ENCODE data around the gene PEA15. TPM values are rescaled to one million over a fixed set of nuclear protein-coding genes. Genes with fewer than 3 reads are reported as not detected.

The PEA15 gene, protein sequence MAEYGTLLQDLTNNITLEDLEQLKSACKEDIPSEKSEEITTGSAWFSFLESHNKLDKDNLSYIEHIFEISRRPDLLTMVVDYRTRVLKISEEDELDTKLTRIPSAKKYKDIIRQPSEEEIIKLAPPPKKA
- 10 to 100 TPM; 19.6 to 21.6 TPM for total RNA-seq
- total RNA-seq: 16.7 to 37.3 reads per million in 2 donors

DNA sequence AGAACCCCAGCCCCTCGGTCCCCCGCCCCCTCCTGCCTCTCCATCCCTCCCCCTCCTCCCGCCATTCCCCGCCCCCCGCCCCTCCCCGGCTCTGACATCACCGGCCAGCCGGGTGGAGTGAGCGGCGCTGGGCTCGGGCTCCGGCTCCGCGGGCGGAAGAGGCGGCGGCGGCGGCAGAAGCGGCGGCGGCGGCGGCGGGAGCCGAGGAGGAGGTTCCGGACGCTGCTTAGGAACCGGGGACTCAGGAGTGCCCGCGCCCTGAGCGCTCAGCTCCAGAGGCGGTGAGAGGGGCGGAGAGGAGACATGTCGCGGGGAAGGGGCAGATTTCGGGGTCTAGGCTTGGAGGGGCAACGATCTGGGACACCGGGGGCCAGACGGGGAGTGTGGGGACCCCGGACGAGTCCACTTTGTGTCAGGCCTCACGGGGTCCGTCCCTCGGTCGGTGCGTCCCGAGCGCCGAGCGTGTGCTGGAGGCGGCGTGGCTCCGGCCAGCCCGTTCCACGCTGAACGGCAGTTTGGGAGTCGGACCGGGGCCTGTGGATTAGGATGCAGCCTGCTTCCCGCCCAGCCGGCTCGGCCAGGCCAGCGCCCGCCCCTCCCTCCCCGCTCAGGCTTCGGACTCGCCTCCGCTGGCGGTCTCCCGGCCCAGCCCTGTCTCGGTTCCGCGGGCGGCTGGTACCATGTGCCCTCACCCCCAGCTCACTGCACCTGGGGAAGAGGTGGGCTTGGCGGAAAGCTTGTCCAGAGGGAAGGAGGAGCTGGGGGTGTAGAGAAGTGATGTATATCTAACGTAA is at the start of gene PEA15:
TSS of gene PEA15 (plus strand) at position 143 of the 794 bp plus-strand sequence. CDS start 6,161 bp downstream, outside the sequence.
- Mint-ChIP-seq H3K27ac (peak within 1 kb of the TSS; percentile 92), H3K27me3 (no peaks in the 10 kb centered on the region), H3K4me3 (peak within 1 kb of the TSS; percentile 93), H3K36me3 (ENCODE audit: low read depth) (no peaks in the 10 kb centered on the region), H3K4me1 (peaks cover 55% of the 10 kb centered on the region)
- ATAC-seq: peak; percentile 75
- peak; percentile 45 to 60 (median 56) for DNase-seq
- H3K9me3 ChIP-seq (ENCODE audit: control insufficient read depth, low read length, poor library complexity, severe bottlenecking): no peaks in the 10 kb centered on the region

DNA sequence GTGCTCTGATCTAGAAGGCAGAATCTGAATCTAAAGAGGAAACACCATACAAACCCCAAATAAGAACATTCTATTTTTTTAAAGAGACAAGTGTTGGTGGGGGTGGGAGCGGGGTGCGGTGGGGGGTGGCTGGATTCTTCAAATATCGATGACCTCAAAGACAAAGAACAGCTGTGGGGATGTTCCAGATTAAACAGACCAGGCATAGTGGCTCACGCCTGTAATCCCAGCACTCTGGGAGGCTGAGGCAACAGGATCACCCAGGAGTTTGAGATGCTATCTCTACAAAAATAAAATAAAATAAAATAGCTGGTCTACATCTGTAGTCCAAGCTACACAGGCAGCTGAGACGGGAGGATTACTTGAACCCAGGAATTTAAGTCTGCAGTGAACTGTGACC is 48.8 kb upstream of the PEA15 start:
- H3K9me3 ChIP-seq (ENCODE audit: control insufficient read depth, low read length, poor library complexity, severe bottlenecking): no peaks in the 10 kb centered on the region
- DNase-seq (no peak), ATAC-seq (no peak)
- H3K36me3 Mint-ChIP-seq (ENCODE audit: low read depth): no peaks in the 10 kb centered on the region
- H3K27ac Mint-ChIP-seq: no peak overlapping the region
- H3K4me1 Mint-ChIP-seq: no peaks in the 10 kb centered on the region
- H3K4me3 Mint-ChIP-seq: no peak overlapping the region
- H3K27me3 Mint-ChIP-seq: peaks cover 40% of the 10 kb centered on the region

DNA sequence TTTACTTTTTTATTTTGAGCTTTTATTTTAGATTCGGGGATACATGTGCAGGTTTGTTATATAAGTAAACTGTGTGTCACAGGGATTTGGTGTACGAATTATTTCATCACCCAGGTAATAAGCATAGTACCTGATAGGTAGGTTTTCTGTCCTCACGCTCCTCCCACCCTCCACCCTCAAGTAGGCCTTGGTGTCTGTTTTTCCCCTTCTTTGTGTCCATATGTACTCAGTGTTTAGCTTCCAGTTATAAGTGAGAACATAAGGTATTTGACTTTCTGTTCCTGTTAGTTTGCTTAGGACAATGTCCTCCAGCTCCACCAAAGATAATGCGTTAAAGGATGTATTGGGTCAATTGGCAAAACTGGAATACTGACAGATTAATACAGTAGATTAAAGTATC is 48.0 kb upstream of the PEA15 start:
- Mint-ChIP-seq H3K4me3 (no peak overlapping the region), H3K27me3 (peaks cover 35% of the 10 kb centered on the region), H3K4me1 (no peaks in the 10 kb centered on the region), H3K27ac (no peak overlapping the region), H3K36me3 (ENCODE audit: low read depth) (no peaks in the 10 kb centered on the region)
- no peak for DNase-seq
- no peaks in the 10 kb centered on the region for H3K9me3 ChIP-seq (ENCODE audit: control insufficient read depth, low read length, poor library complexity, severe bottlenecking)
- ATAC-seq: no peak

DNA sequence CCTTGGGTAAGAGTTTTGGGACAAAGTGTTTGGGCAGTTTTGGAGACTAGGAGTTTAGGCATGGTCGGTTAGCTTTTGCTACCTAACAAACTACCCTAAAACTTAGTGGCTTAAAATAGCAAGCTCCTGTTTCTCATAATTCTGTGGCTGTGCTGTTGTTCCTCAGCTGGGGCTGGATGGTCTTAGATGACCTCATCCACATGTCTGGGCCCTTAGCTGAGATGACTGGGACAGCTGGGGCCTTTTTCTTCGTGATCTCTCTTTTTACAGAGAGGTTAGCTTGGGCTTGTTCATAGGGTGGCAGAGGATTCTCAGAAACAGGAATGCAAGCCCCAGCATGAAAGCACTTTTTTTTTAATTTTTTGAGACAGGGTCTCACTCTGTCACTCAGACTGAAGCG is 47.2 kb upstream of the PEA15 start:
- Mint-ChIP-seq H3K4me1 (no peaks in the 10 kb centered on the region), H3K27ac (no peak overlapping the region), H3K27me3 (peaks cover 33% of the 10 kb centered on the region), H3K36me3 (ENCODE audit: low read depth) (no peaks in the 10 kb centered on the region), H3K4me3 (no peak overlapping the region)
- DNase-seq: no peak
- no peaks in the 10 kb centered on the region for H3K9me3 ChIP-seq (ENCODE audit: control insufficient read depth, low read length, poor library complexity, severe bottlenecking)
- no peak for ATAC-seq

DNA sequence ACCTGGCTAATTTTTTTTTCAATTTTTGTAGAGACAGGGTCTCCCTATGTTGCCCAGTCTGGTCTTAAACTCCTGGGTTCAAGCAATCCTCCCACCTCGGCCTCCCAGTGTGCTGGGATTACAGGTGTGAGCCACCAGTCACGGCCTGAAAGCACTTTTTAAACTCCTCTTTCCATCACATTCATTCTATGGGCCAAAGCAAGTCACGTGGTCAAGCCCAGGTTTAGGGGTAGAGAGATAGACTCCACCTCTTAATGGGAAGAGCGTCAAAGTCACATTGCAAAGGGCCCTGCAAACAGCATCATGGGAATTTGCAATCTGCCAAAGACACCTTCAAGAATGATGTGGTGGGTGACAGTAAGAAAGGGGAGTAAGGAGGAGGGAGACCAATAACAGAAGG is 46.6 kb upstream of the PEA15 start:
- no peaks in the 10 kb centered on the region for H3K4me1 Mint-ChIP-seq

DNA sequence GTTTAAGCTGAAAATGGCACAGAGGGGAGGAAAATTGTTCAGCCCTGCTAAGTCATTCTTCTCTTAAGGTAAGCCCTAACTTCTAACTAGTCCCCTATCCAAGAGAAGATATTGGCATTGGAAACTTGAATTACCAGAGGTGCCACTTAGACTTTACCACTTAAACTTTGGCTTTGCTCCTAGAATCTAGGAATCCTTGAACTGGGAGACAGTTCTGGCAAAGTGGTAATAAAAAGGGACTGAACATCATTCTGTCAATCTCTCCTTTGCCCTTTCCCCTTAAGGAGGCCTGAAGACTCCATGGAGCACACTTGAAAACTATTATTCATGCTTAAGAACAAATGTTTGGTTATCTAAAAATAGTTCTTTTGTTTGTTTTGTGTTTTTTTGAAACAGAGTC is 45.3 kb upstream of the PEA15 start:
- no peaks in the 10 kb centered on the region for H3K36me3 Mint-ChIP-seq (ENCODE audit: low read depth)

More for the DNA sequence above, 46.6 kb upstream of the PEA15 start:
- ATAC-seq: no peak
- Mint-ChIP-seq H3K27ac (no peak overlapping the region), H3K36me3 (ENCODE audit: low read depth) (no peaks in the 10 kb centered on the region), H3K4me3 (no peak overlapping the region), H3K27me3 (peaks cover 38% of the 10 kb centered on the region)
- no peak for DNase-seq
- H3K9me3 ChIP-seq (ENCODE audit: control insufficient read depth, low read length, poor library complexity, severe bottlenecking): no peaks in the 10 kb centered on the region

DNA sequence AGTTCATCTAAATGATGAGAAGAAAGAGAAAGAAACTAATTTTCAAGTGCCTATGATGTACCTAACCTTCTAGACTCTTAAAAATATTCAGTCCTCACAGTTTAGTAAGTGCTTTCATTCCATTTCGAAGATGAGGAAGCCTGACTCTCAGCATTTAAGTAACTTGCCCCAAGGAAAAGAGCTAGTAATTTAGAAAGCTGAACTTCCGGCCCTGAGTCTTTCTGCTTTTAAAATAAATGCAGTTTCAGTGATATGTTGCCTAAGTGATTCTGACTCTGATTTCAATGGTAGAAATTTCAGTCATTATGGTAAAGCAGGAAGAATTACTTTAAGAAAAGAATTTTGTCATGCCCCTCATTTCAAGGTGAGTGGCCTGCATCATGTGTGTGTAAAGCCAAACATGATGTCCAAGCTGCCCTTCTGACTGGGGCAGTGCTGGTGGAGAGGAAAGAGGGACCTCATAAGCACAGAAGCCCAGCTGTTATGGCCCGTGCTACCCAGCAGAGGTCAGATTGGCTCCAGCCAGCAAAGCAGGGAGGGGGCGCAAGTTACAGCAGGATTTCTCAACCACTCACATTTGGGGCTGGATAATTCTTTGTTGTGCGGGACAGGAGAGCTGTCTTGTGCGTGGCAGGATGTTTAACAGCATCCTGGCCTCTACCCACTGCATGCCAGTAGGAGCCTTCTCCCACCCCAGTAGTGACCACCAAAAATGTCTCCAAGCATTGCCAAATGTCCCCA is 43.0 kb upstream of the PEA15 start:
- Mint-ChIP-seq H3K4me1 (no peaks in the 10 kb centered on the region), H3K27ac (no peak overlapping the region), H3K27me3 (peaks cover 65% of the 10 kb centered on the region), H3K36me3 (ENCODE audit: low read depth) (peaks cover 2% of the 10 kb centered on the region), H3K4me3 (no peak overlapping the region)
- DNase-seq: no peak
- H3K9me3 ChIP-seq (ENCODE audit: control insufficient read depth, low read length, poor library complexity, severe bottlenecking): no peaks in the 10 kb centered on the region
- no peak for ATAC-seq

More for the DNA sequence above, 45.3 kb upstream of the PEA15 start:
- Mint-ChIP-seq H3K27me3 (peaks cover 52% of the 10 kb centered on the region), H3K27ac (no peak overlapping the region), H3K4me1 (no peaks in the 10 kb centered on the region), H3K4me3 (no peak overlapping the region)
- no peaks in the 10 kb centered on the region for H3K9me3 ChIP-seq (ENCODE audit: control insufficient read depth, low read length, poor library complexity, severe bottlenecking)
- ATAC-seq: no peak
- no peak for DNase-seq

DNA sequence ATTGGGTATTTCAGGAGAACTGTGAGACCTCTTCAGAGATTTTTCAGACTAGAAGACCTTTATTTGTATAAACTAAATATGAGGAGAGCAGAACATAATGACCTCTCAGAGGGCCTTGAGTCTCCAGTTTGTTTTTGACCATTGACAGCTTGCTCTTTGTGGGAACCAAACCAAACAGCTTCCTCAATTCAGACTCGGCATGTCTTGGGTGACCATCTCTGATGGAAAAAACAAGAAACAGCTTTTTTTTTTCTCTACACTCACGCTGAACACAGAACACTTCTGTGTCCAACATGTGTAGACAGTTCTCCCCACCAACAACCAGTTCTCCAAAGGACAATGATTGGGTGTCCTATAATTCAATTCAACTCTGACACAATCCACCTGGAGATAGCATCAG is 42.3 kb upstream of the PEA15 start:
- ATAC-seq: no peak
- Mint-ChIP-seq H3K4me1 (no peaks in the 10 kb centered on the region), H3K36me3 (ENCODE audit: low read depth) (peaks cover 2% of the 10 kb centered on the region), H3K4me3 (no peak overlapping the region), H3K27me3 (peaks cover 61% of the 10 kb centered on the region), H3K27ac (no peak overlapping the region)
- no peaks in the 10 kb centered on the region for H3K9me3 ChIP-seq (ENCODE audit: control insufficient read depth, low read length, poor library complexity, severe bottlenecking)
- no peak for DNase-seq

DNA sequence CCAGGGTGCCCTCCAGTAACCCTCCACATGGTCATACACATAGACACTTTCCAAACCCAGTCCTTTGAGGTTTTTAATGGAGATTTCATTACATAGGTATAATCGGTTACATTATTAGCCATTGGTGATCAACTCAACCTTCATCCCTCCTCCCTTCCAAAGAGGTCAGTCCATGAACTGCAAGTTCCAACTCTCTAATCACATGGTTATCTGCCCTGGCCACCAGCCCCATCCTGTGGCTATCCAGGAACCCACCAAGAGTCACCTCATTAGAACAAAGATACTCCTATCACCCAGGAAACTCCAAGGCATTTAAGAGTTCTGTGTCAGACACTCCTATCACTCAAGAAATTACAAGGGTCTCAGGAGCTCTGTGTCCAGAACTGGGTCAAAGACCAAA is 41.6 kb upstream of the PEA15 start:
- no peak overlapping the region for H3K27ac Mint-ChIP-seq
- DNase-seq (no peak), ATAC-seq (no peak)
- no peaks in the 10 kb centered on the region for H3K9me3 ChIP-seq (ENCODE audit: control insufficient read depth, low read length, poor library complexity, severe bottlenecking)
- no peaks in the 10 kb centered on the region for H3K4me1 Mint-ChIP-seq
- H3K27me3 Mint-ChIP-seq: peaks cover 55% of the 10 kb centered on the region
- H3K36me3 Mint-ChIP-seq (ENCODE audit: low read depth): peaks cover 2% of the 10 kb centered on the region
- H3K4me3 Mint-ChIP-seq: no peak overlapping the region

DNA sequence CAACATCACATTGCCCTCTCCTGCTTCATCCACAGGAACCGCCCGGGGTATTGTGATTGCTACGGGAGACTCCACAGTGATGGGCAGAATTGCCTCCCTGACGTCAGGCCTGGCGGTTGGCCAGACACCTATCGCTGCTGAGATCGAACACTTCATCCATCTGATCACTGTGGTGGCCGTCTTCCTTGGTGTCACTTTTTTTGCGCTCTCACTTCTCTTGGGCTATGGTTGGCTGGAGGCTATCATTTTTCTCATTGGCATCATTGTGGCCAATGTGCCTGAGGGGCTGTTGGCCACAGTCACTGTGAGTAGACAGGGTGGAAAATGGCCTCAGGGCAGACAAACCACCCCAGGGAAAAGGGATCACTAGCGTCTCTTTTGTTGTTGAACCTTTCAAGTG is 41.1 kb upstream of the PEA15 start:
- peaks cover 2% of the 10 kb centered on the region for H3K36me3 Mint-ChIP-seq (ENCODE audit: low read depth)
- ATAC-seq (no peak), DNase-seq (no peak)
- peaks cover 2% of the 10 kb centered on the region for H3K4me1 Mint-ChIP-seq
- peaks cover 54% of the 10 kb centered on the region for H3K27me3 Mint-ChIP-seq
- no peak overlapping the region for H3K4me3 Mint-ChIP-seq
- no peak overlapping the region for H3K27ac Mint-ChIP-seq
- no peaks in the 10 kb centered on the region for H3K9me3 ChIP-seq (ENCODE audit: control insufficient read depth, low read length, poor library complexity, severe bottlenecking)

DNA sequence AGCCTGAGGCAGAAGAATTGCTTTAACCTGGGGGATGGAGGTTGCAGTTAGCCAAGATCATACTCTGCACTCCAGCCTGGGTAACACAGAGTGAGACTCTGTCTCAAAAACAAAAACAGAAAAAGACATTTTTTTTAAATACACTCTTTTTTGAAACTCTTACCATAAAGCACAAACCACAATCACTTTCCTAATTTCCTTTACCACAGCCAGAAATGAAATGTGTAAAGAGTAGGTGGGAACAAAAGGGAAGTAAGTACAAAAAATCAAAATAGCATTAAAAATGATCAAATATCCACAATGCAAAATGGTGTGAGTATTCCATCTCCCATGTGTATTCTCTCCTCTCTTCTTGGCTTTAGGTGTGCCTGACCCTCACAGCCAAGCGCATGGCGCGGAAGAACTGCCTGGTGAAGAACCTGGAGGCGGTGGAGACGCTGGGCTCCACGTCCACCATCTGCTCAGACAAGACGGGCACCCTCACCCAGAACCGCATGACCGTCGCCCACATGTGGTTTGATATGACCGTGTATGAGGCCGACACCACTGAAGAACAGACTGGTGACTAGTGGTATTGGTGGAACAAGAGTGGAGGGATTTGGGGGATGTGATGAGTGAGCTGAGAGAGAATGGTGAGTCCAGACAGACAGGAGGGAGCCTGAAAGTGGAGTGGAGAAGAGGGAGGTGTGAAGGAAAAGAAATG is 38.9 kb upstream of the PEA15 start:
- DNase-seq: no peak
- Mint-ChIP-seq H3K4me1 (peaks cover 8% of the 10 kb centered on the region), H3K27ac (no peak overlapping the region), H3K27me3 (peaks cover 53% of the 10 kb centered on the region), H3K4me3 (no peak overlapping the region), H3K36me3 (ENCODE audit: low read depth) (peaks cover 2% of the 10 kb centered on the region)
- no peak for ATAC-seq
- no peaks in the 10 kb centered on the region for H3K9me3 ChIP-seq (ENCODE audit: control insufficient read depth, low read length, poor library complexity, severe bottlenecking)

DNA sequence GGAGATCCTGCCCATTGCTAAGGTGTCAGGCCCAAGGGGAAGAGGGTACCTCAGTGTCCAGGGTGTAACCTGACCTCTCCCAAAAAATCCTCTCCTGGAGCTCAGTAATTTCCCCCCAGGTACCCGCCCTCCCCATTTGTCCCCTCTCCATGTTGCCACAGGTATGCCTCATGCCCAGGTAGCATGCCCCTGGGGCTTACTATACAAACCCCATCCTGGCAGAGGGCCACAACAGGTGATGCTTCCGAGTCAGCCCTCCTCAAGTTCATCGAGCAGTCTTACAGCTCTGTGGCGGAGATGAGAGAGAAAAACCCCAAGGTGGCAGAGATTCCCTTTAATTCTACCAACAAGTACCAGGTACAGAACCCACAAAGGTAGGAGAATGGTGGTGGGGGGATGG is 38.1 kb upstream of the PEA15 start:
- peaks cover 61% of the 10 kb centered on the region for H3K27me3 Mint-ChIP-seq
- no peak for ATAC-seq
- no peak overlapping the region for H3K4me3 Mint-ChIP-seq
- peaks cover 8% of the 10 kb centered on the region for H3K4me1 Mint-ChIP-seq
- DNase-seq: no peak
- no peaks in the 10 kb centered on the region for H3K9me3 ChIP-seq (ENCODE audit: control insufficient read depth, low read length, poor library complexity, severe bottlenecking)
- no peak overlapping the region for H3K27ac Mint-ChIP-seq
- H3K36me3 Mint-ChIP-seq (ENCODE audit: low read depth): peaks cover 2% of the 10 kb centered on the region

DNA sequence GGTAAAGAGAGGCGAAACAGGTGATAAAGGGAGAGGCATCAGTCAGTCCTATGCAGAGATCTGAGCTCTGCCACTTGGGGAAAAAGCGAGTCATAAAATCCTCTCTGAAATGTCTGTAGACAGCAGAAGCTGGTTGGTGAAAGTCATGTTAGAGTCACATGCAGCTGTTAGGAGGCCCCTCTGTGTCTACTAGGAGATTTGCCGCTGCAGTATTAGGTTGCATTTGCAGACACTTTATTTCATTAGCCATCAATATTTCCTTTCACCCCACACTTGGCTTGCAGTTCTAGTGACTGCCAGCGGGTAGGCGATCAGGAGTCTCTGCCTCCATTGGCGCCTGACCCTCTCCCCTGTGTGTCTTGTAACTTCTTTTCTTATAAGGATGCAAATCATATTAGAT is 37.6 kb upstream of the PEA15 start:
- H3K27ac Mint-ChIP-seq: no peak overlapping the region
- peaks cover 9% of the 10 kb centered on the region for H3K4me1 Mint-ChIP-seq
- H3K4me3 Mint-ChIP-seq: no peak overlapping the region
- no peak for ATAC-seq
- H3K9me3 ChIP-seq (ENCODE audit: control insufficient read depth, low read length, poor library complexity, severe bottlenecking): no peaks in the 10 kb centered on the region
- DNase-seq: no peak
- H3K27me3 Mint-ChIP-seq: peaks cover 66% of the 10 kb centered on the region
- H3K36me3 Mint-ChIP-seq (ENCODE audit: low read depth): peaks cover 2% of the 10 kb centered on the region
